Measurements from ENCODE around the gene PTGES.

DNA sequence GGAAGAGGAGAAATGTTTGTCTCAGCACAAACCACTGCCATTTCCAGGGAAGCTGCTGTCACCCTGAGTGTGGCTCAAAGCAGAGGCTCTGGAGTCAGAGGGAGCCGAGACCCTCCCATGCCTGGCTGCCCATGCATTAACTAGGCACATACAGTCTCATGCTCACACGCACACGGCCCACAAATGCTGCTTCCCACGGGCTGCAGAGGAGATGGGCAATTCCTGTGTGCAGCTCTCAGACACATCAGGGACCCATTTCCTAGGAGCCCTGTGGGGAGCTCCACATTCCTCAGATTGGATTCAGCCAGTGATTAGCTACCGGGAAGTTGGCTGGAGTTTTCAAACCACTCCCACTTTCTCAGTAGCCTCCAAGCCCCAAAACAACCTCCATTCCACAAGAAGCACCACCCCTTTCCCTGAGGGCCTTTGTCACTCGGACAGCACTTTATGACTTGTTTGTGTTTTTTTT, 9.1 kb upstream of the PTGES start:
- TF ChIP-seq, protein P1, sequence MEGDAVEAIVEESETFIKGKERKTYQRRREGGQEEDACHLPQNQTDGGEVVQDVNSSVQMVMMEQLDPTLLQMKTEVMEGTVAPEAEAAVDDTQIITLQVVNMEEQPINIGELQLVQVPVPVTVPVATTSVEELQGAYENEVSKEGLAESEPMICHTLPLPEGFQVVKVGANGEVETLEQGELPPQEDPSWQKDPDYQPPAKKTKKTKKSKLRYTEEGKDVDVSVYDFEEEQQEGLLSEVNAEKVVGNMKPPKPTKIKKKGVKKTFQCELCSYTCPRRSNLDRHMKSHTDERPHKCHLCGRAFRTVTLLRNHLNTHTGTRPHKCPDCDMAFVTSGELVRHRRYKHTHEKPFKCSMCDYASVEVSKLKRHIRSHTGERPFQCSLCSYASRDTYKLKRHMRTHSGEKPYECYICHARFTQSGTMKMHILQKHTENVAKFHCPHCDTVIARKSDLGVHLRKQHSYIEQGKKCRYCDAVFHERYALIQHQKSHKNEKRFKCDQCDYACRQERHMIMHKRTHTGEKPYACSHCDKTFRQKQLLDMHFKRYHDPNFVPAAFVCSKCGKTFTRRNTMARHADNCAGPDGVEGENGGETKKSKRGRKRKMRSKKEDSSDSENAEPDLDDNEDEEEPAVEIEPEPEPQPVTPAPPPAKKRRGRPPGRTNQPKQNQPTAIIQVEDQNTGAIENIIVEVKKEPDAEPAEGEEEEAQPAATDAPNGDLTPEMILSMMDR (IDR thresholded peaks at IDR 0.05): no peak
- no peak for TF ChIP-seq POLR2A (IDR thresholded peaks at IDR 0.05)
- TF ChIP-seq POLR2AphosphoS5 (IDR thresholded peaks at IDR 0.05): no peak

Measured in sigmoid colon (tissue), 4 donors.